Smooth muscle cell (in vitro differentiated cells): ENCODE data around the gene AMOTL1. TPM values are rescaled to one million over a fixed set of nuclear protein-coding genes. Genes with fewer than 3 reads are reported as not detected.

Experiments
- DNase-seq: peaks from one replicate; lab custom pipeline; 2025; ENCODE audit not compliant: unreplicated experiment; lab: John Stamatoyannopoulos, UW
- H2AFZ ChIP-seq: fragments of 200-600 bp; sonication (generic); 2 replicates; pipeline ENCODE4 v1.6.0; 2016; ENCODE audit warnings: antibody characterized with exemption, low read depth, mild to moderate bottlenecking
- H3F3A ChIP-seq: fragments of 200-600 bp; sonication (generic); 2 replicates; pipeline ENCODE4 v1.6.0; 2017; ENCODE audit warnings: antibody characterized with exemption, low read depth
- H3K27ac ChIP-seq: fragments of 200-600 bp; sonication (generic); 2 replicates; pipeline ENCODE4 v1.5.1; 2016; ENCODE audit warnings: low read depth, mild to moderate bottlenecking
- H3K27me3 ChIP-seq: fragments of 200-600 bp; sonication (generic); 2 replicates; pipeline ENCODE4 v1.6.1; 2016; ENCODE audit warnings: low read depth, mild to moderate bottlenecking
- H3K36me3 ChIP-seq: fragments of 200-600 bp; sonication (generic); 2 replicates; pipeline ENCODE4 v1.5.1; 2016; ENCODE audit warnings: low read depth
- H3K4me1 ChIP-seq: fragments of 200-600 bp; sonication (generic); 2 replicates; pipeline ENCODE4 v1.5.1; 2016; ENCODE audit warnings: low read depth
- H3K4me2 ChIP-seq: fragments of 200-600 bp; sonication (generic); 2 replicates; pipeline ENCODE4 v1.6.0; 2016; ENCODE audit warnings: mild to moderate bottlenecking
- H3K4me3 ChIP-seq: fragments of 200-600 bp; sonication (generic); 2 replicates; pipeline ENCODE4 v1.5.1; 2016; ENCODE audit warnings: mild to moderate bottlenecking
- H3K79me2 ChIP-seq: fragments of 200-600 bp; sonication (generic); 2 replicates; pipeline ENCODE4 v1.6.0; 2016; ENCODE audit warnings: low read depth, mild to moderate bottlenecking
- H3K9ac ChIP-seq: fragments of 200-600 bp; sonication (generic); 2 replicates; pipeline ENCODE4 v1.6.0; 2016; ENCODE audit warnings: low read depth
- H3K9me3 ChIP-seq: fragments of 200-600 bp; sonication (generic); replicated peaks from 2 replicates; pipeline ENCODE4 v1.5.1; 2016; ENCODE audit warnings: low read depth
- H4K20me1 ChIP-seq: fragments of 200-600 bp; sonication (generic); 2 replicates; pipeline ENCODE4 v1.6.0; 2016; ENCODE audit warnings: low read depth
- WGBS: methylation state at CpG from one replicate; pipeline ENCODE4 v1.1.7; 2016; ENCODE audit warnings: low lambda C conversion rate; 5-methylcytosine and 5-hydroxymethylcytosine counted together
- polyA plus RNA-seq: library from polyadenylated mRNA; unstranded; fragments of >200 nt; fragmentation: Nextera tagmentation; extraction: Ambion mirVana; gene quantifications from 2 replicates; pipeline ENCODE4 v1.2.1, GENCODE V29; 2016
- total RNA-seq: library from RNA; depleted of rRNA; stranded (reverse); fragments of >200 nt; gene quantifications from 2 replicates; pipeline ENCODE4 v1.2.3, GENCODE V29; 2014
- TF ChIP-seq, protein P1 (sequence below): fragments of 200-600 bp; sonication (generic); IDR thresholded peaks from 2 replicates; pipeline ENCODE4 v1.5.1; 2017; ENCODE audit warnings: borderline replicate concordance, mild to moderate bottlenecking, antibody characterized with exemption; ENCODE audit not compliant: insufficient read depth, poor library complexity, severe bottlenecking

The AMOTL1 gene
- total and polyA plus RNA-seq, 2 experiments from 2014 or later, result 23.4 to 61.0 TPM

DNA sequence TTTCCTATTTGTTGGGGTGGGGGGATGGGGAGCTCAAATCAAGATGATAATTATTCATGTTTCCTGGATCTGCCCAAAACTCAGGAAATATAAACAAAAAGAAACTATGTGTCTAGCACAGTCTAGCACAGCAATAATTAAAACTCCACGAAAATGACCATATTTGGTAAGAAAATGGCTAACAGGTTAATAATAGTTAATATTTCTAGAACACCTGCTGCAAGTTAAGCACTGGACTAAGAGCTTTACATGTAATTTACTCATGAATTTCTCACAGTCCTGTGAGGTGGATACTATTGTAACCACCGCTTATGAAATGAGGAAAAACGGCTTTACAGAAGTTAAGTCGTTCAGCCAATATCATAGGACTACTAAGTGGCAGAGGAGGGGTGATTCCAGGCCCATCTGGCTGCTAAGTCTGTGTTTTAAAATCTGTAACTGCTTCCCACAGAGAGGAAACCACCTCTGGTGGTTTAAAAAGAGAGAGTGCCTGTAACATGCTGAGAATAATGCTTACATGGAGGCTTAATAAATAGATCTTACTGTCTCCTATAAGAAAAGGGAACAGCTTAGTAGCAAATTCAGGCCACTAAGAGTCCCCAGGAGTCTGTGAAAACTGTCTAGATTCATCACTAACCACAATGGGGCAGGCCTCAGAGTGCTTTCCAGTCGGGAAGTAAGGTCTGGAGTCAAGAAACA lies 11.0 kb upstream of the AMOTL1 start:
- Histone ChIP-seq H3F3A (no peaks in the 10 kb centered on the region), H3K9me3 (no peaks in the 10 kb centered on the region), H3K27ac (no peak overlapping the region), H2AFZ (no peak overlapping the region), H4K20me1 (no peaks in the 10 kb centered on the region), H3K36me3 (no peaks in the 10 kb centered on the region), H3K9ac (no peak overlapping the region), H3K4me3 (no peak overlapping the region), H3K4me2 (no peak overlapping the region), H3K27me3 (no peaks in the 10 kb centered on the region), H3K4me1 (no peaks in the 10 kb centered on the region), H3K79me2 (no peaks in the 10 kb centered on the region)
- DNase-seq, result no peak
- 87% methylated on average over 5 of the region's 5 CpGs for WGBS
- TF ChIP-seq, protein P1, sequence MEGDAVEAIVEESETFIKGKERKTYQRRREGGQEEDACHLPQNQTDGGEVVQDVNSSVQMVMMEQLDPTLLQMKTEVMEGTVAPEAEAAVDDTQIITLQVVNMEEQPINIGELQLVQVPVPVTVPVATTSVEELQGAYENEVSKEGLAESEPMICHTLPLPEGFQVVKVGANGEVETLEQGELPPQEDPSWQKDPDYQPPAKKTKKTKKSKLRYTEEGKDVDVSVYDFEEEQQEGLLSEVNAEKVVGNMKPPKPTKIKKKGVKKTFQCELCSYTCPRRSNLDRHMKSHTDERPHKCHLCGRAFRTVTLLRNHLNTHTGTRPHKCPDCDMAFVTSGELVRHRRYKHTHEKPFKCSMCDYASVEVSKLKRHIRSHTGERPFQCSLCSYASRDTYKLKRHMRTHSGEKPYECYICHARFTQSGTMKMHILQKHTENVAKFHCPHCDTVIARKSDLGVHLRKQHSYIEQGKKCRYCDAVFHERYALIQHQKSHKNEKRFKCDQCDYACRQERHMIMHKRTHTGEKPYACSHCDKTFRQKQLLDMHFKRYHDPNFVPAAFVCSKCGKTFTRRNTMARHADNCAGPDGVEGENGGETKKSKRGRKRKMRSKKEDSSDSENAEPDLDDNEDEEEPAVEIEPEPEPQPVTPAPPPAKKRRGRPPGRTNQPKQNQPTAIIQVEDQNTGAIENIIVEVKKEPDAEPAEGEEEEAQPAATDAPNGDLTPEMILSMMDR, result no peak

DNA sequence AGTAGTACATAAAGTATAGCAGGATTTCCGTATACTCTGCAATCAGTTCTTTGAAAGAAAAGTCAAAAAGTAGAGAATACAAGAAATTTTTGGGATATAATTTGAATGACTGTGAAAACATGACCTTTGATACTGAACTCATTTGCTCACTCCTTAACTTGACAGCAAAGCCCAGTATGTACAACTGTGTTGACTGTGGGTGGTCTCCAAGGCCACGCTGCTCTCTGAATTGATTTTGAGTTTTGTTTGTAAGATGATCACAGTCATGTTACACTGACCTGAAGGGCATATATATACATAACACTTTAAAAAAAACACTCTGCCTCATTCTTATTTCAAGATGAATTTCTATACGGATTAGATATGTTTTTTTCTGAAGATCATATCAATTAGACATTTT lies 9.5 kb upstream of the AMOTL1 start:
- TF ChIP-seq, protein P1, result no peak
- Histone ChIP-seq H3K9me3 (no peaks in the 10 kb centered on the region), H2AFZ (no peak overlapping the region), H3K79me2 (no peaks in the 10 kb centered on the region), H3F3A (no peaks in the 10 kb centered on the region), H3K4me2 (no peak overlapping the region), H3K4me3 (no peak overlapping the region), H3K36me3 (no peaks in the 10 kb centered on the region), H3K4me1 (no peaks in the 10 kb centered on the region), H3K27me3 (no peaks in the 10 kb centered on the region), H3K9ac (no peak overlapping the region), H3K27ac (no peak overlapping the region), H4K20me1 (no peaks in the 10 kb centered on the region)
- 95% methylated on average over 3 of the region's 3 CpGs for WGBS
- DNase-seq, result no peak

DNA sequence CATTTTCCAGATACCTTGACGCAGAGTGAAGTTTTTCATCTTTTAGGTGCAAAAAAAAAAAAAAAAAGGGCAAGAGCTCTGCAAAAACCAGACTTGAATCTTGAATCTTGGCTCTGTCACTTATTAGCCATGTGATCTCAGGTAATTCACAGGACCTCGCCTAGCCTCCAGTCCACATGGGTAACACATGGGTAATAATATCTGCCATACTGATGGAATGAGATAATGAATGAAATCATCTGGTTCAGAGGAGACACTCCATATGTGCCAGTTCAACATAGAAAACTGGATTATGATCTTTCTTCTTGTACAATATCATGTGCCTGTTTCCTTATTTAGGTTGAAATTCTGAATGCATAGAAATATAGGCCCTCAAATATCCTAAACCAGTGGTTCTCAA lies 8.6 kb upstream of the AMOTL1 start:
- H2AFZ ChIP-seq, result no peak overlapping the region
- H4K20me1 ChIP-seq, result no peaks in the 10 kb centered on the region
- H3K9ac ChIP-seq, result no peak overlapping the region
- TF ChIP-seq, protein P1, result no peak
- 97% methylated on average over 2 of the region's 2 CpGs for WGBS
- H3K9me3 ChIP-seq, result no peaks in the 10 kb centered on the region
- no peak for DNase-seq
- no peaks in the 10 kb centered on the region for H3K4me1 ChIP-seq
- no peaks in the 10 kb centered on the region for H3K36me3 ChIP-seq
- H3F3A ChIP-seq, result no peaks in the 10 kb centered on the region
- no peak overlapping the region for H3K4me3 ChIP-seq
- no peak overlapping the region for H3K27ac ChIP-seq
- H3K79me2 ChIP-seq, result no peaks in the 10 kb centered on the region
- H3K27me3 ChIP-seq, result no peaks in the 10 kb centered on the region
- no peak overlapping the region for H3K4me2 ChIP-seq

DNA sequence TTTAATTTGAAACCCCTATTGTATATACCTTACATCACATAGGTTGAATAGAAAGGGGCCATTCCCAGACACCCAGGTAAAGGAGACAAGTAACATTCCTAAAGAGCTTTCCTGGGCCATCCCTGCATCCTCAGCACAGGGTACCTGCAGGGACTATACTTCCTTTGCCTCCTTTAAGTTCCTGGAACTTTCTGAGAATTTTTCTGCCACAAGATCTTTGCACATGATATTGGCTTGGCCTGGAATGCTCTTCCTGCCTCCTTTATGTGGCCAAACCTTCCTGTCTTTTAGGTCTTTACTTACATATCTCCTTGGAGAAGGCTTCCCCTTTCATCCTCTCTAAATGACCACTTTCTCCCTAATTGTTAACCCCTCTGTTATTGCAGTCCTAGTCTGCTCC lies 7.9 kb upstream of the AMOTL1 start:
- H3K79me2 ChIP-seq, result no peaks in the 10 kb centered on the region
- no peaks in the 10 kb centered on the region for H3K27me3 ChIP-seq
- peaks cover 2% of the 10 kb centered on the region for H3F3A ChIP-seq
- no peak overlapping the region for H3K9ac ChIP-seq
- no peaks in the 10 kb centered on the region for H3K4me1 ChIP-seq
- H3K9me3 ChIP-seq, result no peaks in the 10 kb centered on the region
- no peaks in the 10 kb centered on the region for H4K20me1 ChIP-seq
- no peak overlapping the region for H3K27ac ChIP-seq
- no peaks in the 10 kb centered on the region for H3K36me3 ChIP-seq
- H2AFZ ChIP-seq, result no peak overlapping the region
- TF ChIP-seq, protein P1, result no peak
- no peak for DNase-seq
- H3K4me2 ChIP-seq, result no peak overlapping the region
- H3K4me3 ChIP-seq, result no peak overlapping the region
